ENCODE measurements around the gene PDE11A. TPM values are rescaled to one million over a fixed set of nuclear protein-coding genes. Genes with fewer than 3 reads are reported as not detected.

Gene PDE11A
- polyA plus RNA-seq, 2 of the 4 experiments (the other 2 are of a cell fraction): 3.6 to 5.6 TPM

DNA sequence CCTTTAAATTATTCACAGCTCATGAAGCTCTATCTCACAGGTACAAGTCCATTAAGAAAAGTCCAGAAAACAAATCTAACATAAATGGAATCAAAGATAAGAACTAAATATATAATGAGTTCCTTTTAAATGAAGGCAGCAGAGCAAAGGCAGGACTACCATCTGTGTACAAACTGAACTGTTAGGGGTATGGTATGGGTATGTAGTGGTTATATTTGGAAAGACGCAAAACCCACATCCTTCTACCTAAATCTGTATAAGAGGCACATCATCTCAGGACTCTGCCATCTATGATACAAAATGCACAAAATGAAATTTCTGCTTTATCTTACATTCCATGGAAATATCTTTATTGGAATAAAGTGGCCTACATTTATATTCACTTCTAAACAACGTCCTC lies 59.9 kb downstream of the PDE11A start:
- peaks cover 10% of the 10 kb centered on the region; the same call in 1 of the 3 replicates for H3K4me1 ChIP-seq
- DNase-seq (ENCODE audit: low read depth in 1 of 2, low spot score in 1 of 2) (no peak), FAIRE-seq (no peak), ATAC-seq (no peak)
- ChIA-PET POLR2A (no interaction called here), CTCF (interaction anchor here (1.8 kb wide), 1 partner anchor 29 kb away, joined by 5 read pairs; no protein-coding TSS in a partner anchor)
- no peak overlapping the region for H3K27ac ChIP-seq
- no peaks in the 10 kb centered on the region for H3K9me3 ChIP-seq
- TF ChIP-seq JUN (IDR thresholded peaks at IDR 0.05): no peak
- no peak for TF ChIP-seq ATOH8 (CRISPR knock-in tag; IDR thresholded peaks at IDR 0.05; ENCODE audit: low read depth)
- no peak for TF ChIP-seq CEBPB (IDR thresholded peaks at IDR 0.05)
- no peak for TF ChIP-seq CHD2 (IDR thresholded peaks at IDR 0.05; ENCODE audit: low read length, partially characterized antibody)
- no peak for TF ChIP-seq RFX5 (IDR thresholded peaks at IDR 0.05)
- no peak for TF ChIP-seq HES2 (IDR thresholded peaks at IDR 0.05)
- TF ChIP-seq RNF2 (IDR thresholded peaks at IDR 0.05; ENCODE audit: borderline replicate concordance, low read depth): no peak
- no peak overlapping the region for H3K4me2 ChIP-seq
- no peak overlapping the region for H3K4me3 ChIP-seq
- WGBS (ENCODE audit: missing lambda C conversion rate): 62% methylated on average over 2 of the region's 2 CpGs

DNA sequence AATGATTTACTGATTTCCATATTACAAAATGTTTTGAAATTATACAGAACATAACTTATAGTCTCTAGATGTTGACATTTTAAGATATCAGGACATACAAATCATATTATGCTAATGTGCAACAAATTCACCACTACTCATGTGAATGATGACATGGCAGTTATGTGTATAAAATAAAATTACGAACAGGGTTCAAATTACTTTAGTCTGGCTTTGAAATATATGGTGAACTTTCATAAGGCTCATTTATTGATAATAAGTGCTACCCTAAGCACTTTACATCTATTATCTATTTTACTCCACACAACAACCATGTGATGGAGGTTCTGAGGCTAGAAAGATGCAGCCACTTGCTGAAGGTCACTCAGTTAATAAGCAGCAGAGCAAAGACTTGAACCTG lies 62.8 kb downstream of the PDE11A start:
- CTCF ChIA-PET: no interaction called here
- no peak for ATAC-seq
- TF ChIP-seq PHF8 (IDR thresholded peaks at IDR 0.05; ENCODE audit: borderline replicate concordance, low read depth) (no peak), BHLHE40 (IDR thresholded peaks at IDR 0.05; ENCODE audit: low read depth, low read length) (no peak), GATA3 (IDR thresholded peaks at IDR 0.05; ENCODE audit: borderline replicate concordance) (no peak), MAZ (IDR thresholded peaks at IDR 0.05; ENCODE audit: borderline replicate concordance, low read depth, low read length) (no peak), HOXB13 (CRISPR knock-in tag; IDR thresholded peaks at IDR 0.05; ENCODE audit: low read depth) (no peak), ATOH8 (CRISPR knock-in tag; IDR thresholded peaks at IDR 0.05; ENCODE audit: low read depth) (no peak), FOXS1 (CRISPR knock-in tag; IDR thresholded peaks at IDR 0.05) (no peak), EP300 (IDR thresholded peaks at IDR 0.05) (no peak), MAFK (IDR thresholded peaks at IDR 0.05; ENCODE audit: partially characterized antibody) (peak; percentile 75)

GRCh38 chr2:178008636-178009289 lies 63.8 kb downstream of the PDE11A start:
- no peak overlapping the region for H3K4me3 ChIP-seq
- FAIRE-seq (no peak), ATAC-seq (peak; percentile 59 to 81; a peak in 5 of 6 replicates), DNase-seq (ENCODE audit: low read depth in 1 of 2, low spot score in 1 of 2) (peak in 1 of 2 experiments; percentile 60)
- TF ChIP-seq HOXB13 (CRISPR knock-in tag; IDR thresholded peaks at IDR 0.05; ENCODE audit: low read depth): no peak
- TF ChIP-seq RARB (CRISPR knock-in tag; IDR thresholded peaks at IDR 0.05): no peak
- no peak for TF ChIP-seq ZFP36 (IDR thresholded peaks at IDR 0.05; ENCODE audit: borderline replicate concordance, partially characterized antibody)
- TF ChIP-seq ESRRA (IDR thresholded peaks at IDR 0.05; ENCODE audit: borderline replicate concordance, low read length): no peak
- TF ChIP-seq, protein P1, sequence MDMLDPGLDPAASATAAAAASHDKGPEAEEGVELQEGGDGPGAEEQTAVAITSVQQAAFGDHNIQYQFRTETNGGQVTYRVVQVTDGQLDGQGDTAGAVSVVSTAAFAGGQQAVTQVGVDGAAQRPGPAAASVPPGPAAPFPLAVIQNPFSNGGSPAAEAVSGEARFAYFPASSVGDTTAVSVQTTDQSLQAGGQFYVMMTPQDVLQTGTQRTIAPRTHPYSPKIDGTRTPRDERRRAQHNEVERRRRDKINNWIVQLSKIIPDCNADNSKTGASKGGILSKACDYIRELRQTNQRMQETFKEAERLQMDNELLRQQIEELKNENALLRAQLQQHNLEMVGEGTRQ (IDR thresholded peaks at IDR 0.05): no peak
- no peak for TF ChIP-seq NFE2L2 (conservative IDR thresholded peaks at IDR 0.05; ENCODE audit: low read length)
- POLR2A ChIA-PET: no interaction called here
- H3K9me3 ChIP-seq: no peaks in the 10 kb centered on the region
- CTCF ChIA-PET: interaction anchor here (0.6 to 1.5 kb wide), 3 partner anchors 9 to 88 kb away, joined by 3 to 4 read pairs (median 4); no protein-coding TSS in a partner anchor
- H3K4me2 ChIP-seq: peak overlapping the region; percentile 8; the same call in 1 of the 3 replicates
- H3K4me1 ChIP-seq: peaks cover 6% of the 10 kb centered on the region; the same call in 1 of the 3 replicates
- H3K27ac ChIP-seq: peak overlapping the region in 1 of 2 experiments; percentile 22; a peak in 1 of 6 replicates
- 44% methylated on average over 5 of the region's 5 CpGs for WGBS (ENCODE audit: missing lambda C conversion rate)

More for the DNA sequence above, 62.8 kb downstream of the PDE11A start:
- 67% methylated on average over 1 of the region's 1 CpG for WGBS (ENCODE audit: missing lambda C conversion rate)
- Histone ChIP-seq H3K9me3 (no peaks in the 10 kb centered on the region), H3K27ac (no peak overlapping the region), H3K4me3 (no peak overlapping the region), H3K4me1 (peaks cover 6% of the 10 kb centered on the region; the same call in 1 of the 3 replicates), H3K4me2 (no peak overlapping the region)
- POLR2A ChIA-PET: no interaction called here
- DNase-seq (ENCODE audit: low read depth in 1 of 2, low spot score in 1 of 2) (no peak), FAIRE-seq (no peak)

Measured in A549 (cell line).